Lung (tissue), 12 donors: Measurements from ENCODE around the gene ZSWIM4. TPM values are rescaled to one million over a fixed set of nuclear protein-coding genes. Genes with fewer than 3 reads are reported as not detected.

ENCODE experiments used
- ATAC-seq: fragments of 200-7000 bp; cut with Tn5 transposase; one replicate; pipeline ENCODE4 v1.9.1; 2020; ENCODE audit warnings: moderate number of reproducible peaks; ENCODE audit not compliant: insufficient read depth, low FRiP score
- DNase-seq, 3 donors: peaks; one replicate each; pipeline ENCODE4 v3.0.0-alpha.2; 2013 to 2017
- H3K27ac ChIP-seq, 2 donors: one replicate each; pipeline ENCODE4 v1.5.1; 2013; ENCODE audit warnings: mild to moderate bottlenecking in 2 of 2, moderate library complexity in 2 of 2, control low read depth in 1 of 2, inconsistent platforms in 1 of 2, low read depth in 1 of 2, low read length in 1 of 2
- H3K27me3 ChIP-seq, 3 donors: one replicate each; pipeline ENCODE4 v1.5.1; 2013; ENCODE audit warnings: low read length in 2 of 3; ENCODE audit not compliant: control insufficient read depth in 3 of 3, insufficient read depth in 3 of 3
- H3K36me3 ChIP-seq, 4 donors: one replicate each; pipeline ENCODE4 v1.5.1; 2013; ENCODE audit warnings: low read length in 4 of 4, mild to moderate bottlenecking in 1 of 4, moderate library complexity in 1 of 4; ENCODE audit not compliant: control insufficient read depth in 4 of 4, insufficient read depth in 4 of 4
- H3K4me1 ChIP-seq, 5 donors: one replicate each; pipeline ENCODE4 v1.5.1; 2013; ENCODE audit warnings: low read length in 5 of 5, mild to moderate bottlenecking in 2 of 5, moderate library complexity in 1 of 5; ENCODE audit not compliant: control insufficient read depth in 5 of 5, insufficient read depth in 5 of 5
- H3K4me3 ChIP-seq: one replicate; pipeline ENCODE4 v1.5.1; 2013; ENCODE audit warnings: mild to moderate bottlenecking, control low read depth, moderate library complexity
- H3K9ac ChIP-seq, 2 donors: one replicate each; pipeline ENCODE4 v1.5.1; 2013; ENCODE audit warnings: low read length in 2 of 2, control low read depth in 1 of 2; ENCODE audit not compliant: insufficient read depth in 1 of 2
- H3K9me3 ChIP-seq, 4 donors: one replicate each; pipeline ENCODE4 v1.5.1; 2013; ENCODE audit warnings: low read length in 3 of 4, mild to moderate bottlenecking in 1 of 4, moderate library complexity in 1 of 4; ENCODE audit not compliant: control insufficient read depth in 4 of 4, insufficient read depth in 3 of 4
- CTCF ChIP-seq: IDR thresholded peaks from 2 replicates; pipeline ENCODE4 v1.5.1; 2012; ENCODE audit warnings: mild to moderate bottlenecking; ENCODE audit errors: control extremely low read depth, extremely low read depth
- WGBS, 2 donors: extraction: QIAGEN DNeasy Blood & Tissue Kit; methylation state at CpG; one replicate each; pipeline ENCODE4 v1.1.7; 2013; 5-methylcytosine and 5-hydroxymethylcytosine counted together
- polyA plus RNA-seq, 2 donors: library from polyadenylated mRNA; stranded (reverse); fragments of 200-250 nt; gene quantifications; one replicate each; pipeline ENCODE4 v1.2.1, GENCODE V29; 2013
- total RNA-seq, 2 donors: library from RNA; depleted of rRNA in 1 of 2; stranded (reverse); fragments of >200 nt in 1 of 2; gene quantifications; one replicate each; pipeline ENCODE4 v1.2.1, GENCODE V29; 2014 to 2021
- donor health status: control.
- donor health status: control.
- donor health status: Bipolar disorder and iron deficiency.
- donor health status: healthy.
- donor health status: DM: yes; HTN: yes; CAD: no.

Gene ZSWIM4
- total and polyA plus RNA-seq, 4 donors: 3.7 to 10.5 (median 8.8) TPM

DNA sequence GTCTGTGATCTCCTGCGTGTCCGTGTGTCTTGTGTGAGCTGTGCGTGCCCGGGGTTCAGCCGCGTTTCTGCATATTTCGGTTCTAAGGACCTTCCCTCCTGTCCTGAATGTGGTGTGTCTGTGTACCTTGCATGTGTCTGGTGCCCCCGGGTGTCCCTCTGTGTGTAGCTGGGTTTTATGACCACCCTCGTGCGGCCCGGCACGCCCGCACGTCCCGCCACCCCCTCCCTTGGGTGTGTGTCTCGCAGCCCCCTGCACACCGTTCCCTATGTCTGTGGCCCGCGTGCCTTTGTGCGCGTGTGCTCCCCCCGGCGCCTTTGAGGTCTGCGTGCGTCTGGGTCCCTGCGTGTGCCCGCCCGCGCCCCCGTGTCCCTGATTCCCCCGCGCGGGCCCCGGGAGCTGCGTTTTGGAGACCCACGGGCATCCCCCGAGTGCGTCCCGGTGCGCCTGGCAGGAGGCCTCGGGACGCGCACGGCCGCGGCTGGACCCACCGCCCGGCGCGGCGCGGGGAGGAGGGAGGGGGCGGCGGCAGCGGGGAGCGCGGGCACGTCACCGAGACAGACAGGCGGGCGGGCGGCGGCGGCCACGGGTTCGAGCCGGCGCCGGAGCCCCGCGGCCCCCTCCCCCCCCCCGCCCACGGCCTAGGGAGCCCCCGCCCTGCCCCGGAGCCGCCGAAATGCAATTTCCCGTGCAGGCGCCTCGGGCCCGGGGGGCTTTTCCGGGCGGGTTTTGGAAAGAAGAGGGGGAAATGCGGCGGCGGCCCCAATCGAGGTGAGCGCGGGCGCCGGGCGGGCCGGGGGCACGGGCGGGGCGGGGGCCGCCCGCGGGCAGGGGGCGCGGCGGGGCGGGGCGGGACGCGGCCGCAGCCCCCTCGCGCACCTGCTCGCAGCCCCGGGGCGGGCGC is 69.7 kb downstream of the ZSWIM4 start:
- WGBS, 2 donors: 4% methylated on average over 42 to 106 of the region's 113 CpGs
- peak overlapping the region in 1 of 2 donors; percentile 12 for H3K27ac ChIP-seq
- no peak for DNase-seq
- ATAC-seq: no peak
- H3K27me3 ChIP-seq: peaks cover 0 to 11% (median 9%) of the 10 kb centered on the region in 3 donors
- no peaks in the 10 kb centered on the region for H3K36me3 ChIP-seq
- H3K4me1 ChIP-seq: peaks cover 2 to 28% (median 6%) of the 10 kb centered on the region in 5 donors
- no peaks in the 10 kb centered on the region for H3K9me3 ChIP-seq
- peak overlapping the region; percentile 21 for H3K4me3 ChIP-seq
- H3K9ac ChIP-seq: no peak overlapping the region
- no peak for TF ChIP-seq CTCF

DNA sequence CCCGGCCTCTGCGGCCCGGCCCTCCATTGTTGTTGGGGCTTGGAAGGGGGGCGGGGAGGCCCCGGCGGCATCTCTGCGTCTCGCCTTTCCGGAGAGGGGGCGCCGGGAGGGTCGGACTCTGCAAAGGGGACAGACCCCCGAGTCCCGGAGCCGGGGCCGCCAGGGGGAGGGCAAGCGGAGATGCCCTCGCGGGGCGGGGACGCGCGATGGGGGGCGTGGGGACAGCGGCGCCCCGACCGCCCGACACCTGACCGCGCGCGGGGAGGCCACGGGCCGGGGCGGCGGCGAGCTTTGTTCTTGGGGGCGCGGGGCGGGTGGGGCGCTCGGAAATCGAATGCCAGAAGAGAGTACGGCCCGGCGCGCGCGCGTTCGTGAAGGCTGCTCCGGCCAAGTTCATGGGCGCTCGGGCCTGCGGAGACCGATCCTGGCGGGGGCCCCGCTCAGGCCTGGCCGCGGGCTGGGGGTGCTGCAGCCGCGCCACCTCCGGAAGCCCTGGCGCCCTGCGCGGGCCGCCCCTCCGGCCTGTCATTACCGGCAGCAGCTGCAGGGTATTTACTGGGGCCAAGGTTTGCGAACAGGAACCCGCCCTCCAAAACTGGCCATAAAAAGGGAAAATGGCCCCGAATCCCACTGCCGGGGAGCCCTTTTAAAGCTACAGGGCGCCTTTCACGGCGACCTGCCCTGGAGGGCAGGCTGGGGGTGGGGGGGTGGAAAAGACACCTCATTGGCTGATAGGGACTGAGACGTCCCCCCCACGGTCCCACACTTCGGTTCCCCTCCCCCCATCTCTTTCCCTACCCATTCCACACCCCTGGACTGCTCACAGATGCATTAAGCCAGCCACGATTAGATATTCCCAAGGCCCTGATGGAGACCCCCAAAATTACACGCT is 70.6 kb downstream of the ZSWIM4 start:
- ATAC-seq (no peak), DNase-seq (peak in 1 of 3 donors; percentile 31)
- no peaks in the 10 kb centered on the region for H3K9me3 ChIP-seq
- 2% methylated on average over 59 to 82 of the region's 82 CpGs for WGBS, 2 donors
- no peak for TF ChIP-seq CTCF
- peaks cover 2 to 28% (median 6%) of the 10 kb centered on the region in 5 donors for H3K4me1 ChIP-seq
- peak overlapping the region; percentile 3 to 63 for H3K9ac ChIP-seq
- no peaks in the 10 kb centered on the region for H3K36me3 ChIP-seq
- peak overlapping the region; percentile 21 for H3K4me3 ChIP-seq
- H3K27ac ChIP-seq: peak overlapping the region in 1 of 2 donors; percentile 21
- H3K27me3 ChIP-seq: peaks cover 0 to 11% (median 9%) of the 10 kb centered on the region in 3 donors

GRCh38 chr19:13866463-13867046 is 71.3 kb downstream of the ZSWIM4 start:
- no peak overlapping the region for H3K4me3 ChIP-seq
- WGBS, 2 donors: 62 to 68% methylated on average over 15 of the region's 15 CpGs
- peak overlapping the region in 1 of 2 donors; percentile 3 for H3K9ac ChIP-seq
- no peaks in the 10 kb centered on the region for H3K36me3 ChIP-seq
- peaks cover 0 to 22% (median 6%) of the 10 kb centered on the region in 5 donors for H3K4me1 ChIP-seq
- no peak overlapping the region for H3K27ac ChIP-seq
- TF ChIP-seq CTCF: no peak
- DNase-seq (no peak), ATAC-seq (no peak)
- H3K9me3 ChIP-seq: no peaks in the 10 kb centered on the region
- H3K27me3 ChIP-seq: peaks cover 0 to 11% (median 9%) of the 10 kb centered on the region in 3 donors
